HepG2 (cell line): ENCODE measurements around the gene ASAP2. TPM values are rescaled to one million over a fixed set of nuclear protein-coding genes. Genes with fewer than 3 reads are reported as not detected.

Experiments used
- ATAC-seq: fragments of 200-7000 bp; cut with Tn5 transposase; 3 replicates; pipeline ENCODE4 v1.9.1; 2020; ENCODE audit warnings: mild to moderate bottlenecking, moderate library complexity
- BruUV-seq: library from RNA; stranded (reverse); fragments of 400-500 nt; replicated peaks from 2 replicates; lab custom pipeline; 2021; lab: Mats Ljungman, UMichigan
- CTCF ChIA-PET: fragments of 300-600 bp; formaldehyde crosslinking; extraction: SDS; loops from one replicate; lab custom pipeline; 2021; ENCODE audit warnings: low total read pairs, inconsistent platforms, low intra/inter-chr PET ratio; lab: Yijun Ruan, JAX
- POLR2A ChIA-PET: fragments of 350-600 bp; sonication (Branson Sonifier 250); formaldehyde crosslinking; loops from one replicate; lab custom pipeline; 2020; ENCODE audit warnings: antibody characterized with exemption, inconsistent platforms; lab: Yijun Ruan, JAX
- DNase-seq: peaks from one replicate; pipeline ENCODE4 v3.0.0-alpha.2; 2015; ENCODE audit warnings: low spot score
- FAIRE-seq: peaks from 3 replicates; lab custom pipeline; 2011; peaks lifted over from hg19 to GRCh38; lab: Jason Lieb, UNC
- H2AFZ ChIP-seq: one replicate; pipeline ENCODE4 v1.6.1; 2011; ENCODE audit warnings: low read length, inconsistent platforms
- H3K27ac ChIP-seq: fragments of 300-600 bp; 3 replicates; pipeline ENCODE4 v1.8.0; 2011; ENCODE audit warnings: mixed run types, mild to moderate bottlenecking, mixed read lengths, low read length, inconsistent platforms; ENCODE audit not compliant: insufficient read depth; ENCODE audit errors: extremely low read length
- H3K27me3 ChIP-seq, 2 experiments: fragments of 200-600 bp in 1 of 2; 2 replicates in 1 of 2; 3 replicates in 1 of 2; pipeline versions ENCODE4 v1.6.0 to v1.8.0; 2011; ENCODE audit warnings: low read length in 2 of 2, mild to moderate bottlenecking in 2 of 2, moderate library complexity in 2 of 2, inconsistent platforms in 1 of 2; ENCODE audit not compliant: insufficient read depth in 2 of 2, control insufficient read depth in 1 of 2
- H3K36me3 ChIP-seq, 2 experiments: fragments of 200-600 bp in 1 of 2; replicated peaks in 1 of 2; 2 replicates in 1 of 2; 3 replicates in 1 of 2; pipeline versions ENCODE4 v1.5.1 to v1.8.0; 2011; ENCODE audit warnings: low read length in 2 of 2, inconsistent platforms in 1 of 2; ENCODE audit not compliant: insufficient read depth in 2 of 2, control insufficient read depth in 1 of 2
- H3K4me1 ChIP-seq: 2 replicates; pipeline ENCODE4 v1.5.1; 2012; ENCODE audit warnings: low read length, inconsistent platforms; ENCODE audit not compliant: insufficient read depth
- H3K4me2 ChIP-seq: 2 replicates; pipeline ENCODE4 v1.6.0; 2011; ENCODE audit warnings: low read depth, low read length, inconsistent platforms
- H3K4me3 ChIP-seq, 3 experiments: fragments of 200-600 bp in 1 of 3; sonication (generic), shearing (Covaris generic) in 1 of 3; replicated peaks in 1 of 3; 2 replicates each; pipeline ENCODE4 v1.5.1; 2011 to 2016; ENCODE audit warnings: low read length in 3 of 3, inconsistent platforms in 2 of 3, low read depth in 2 of 3, mild to moderate bottlenecking in 2 of 3, control low read depth in 1 of 3, mixed read lengths in 1 of 3; ENCODE audit not compliant: insufficient read depth in 1 of 3
- H3K79me2 ChIP-seq: one replicate; pipeline ENCODE4 v1.6.1; 2011; ENCODE audit warnings: low read length, inconsistent platforms; ENCODE audit not compliant: insufficient read depth
- H3K9ac ChIP-seq: 2 replicates; pipeline ENCODE4 v1.6.0; 2011; ENCODE audit warnings: mild to moderate bottlenecking, low read depth, low read length, inconsistent platforms; ENCODE audit not compliant: insufficient read depth
- H3K9me3 ChIP-seq: 2 replicates; pipeline ENCODE4 v1.5.1; 2012; ENCODE audit warnings: mild to moderate bottlenecking, low read length
- H4K20me1 ChIP-seq: 2 replicates; pipeline ENCODE4 v1.6.0; 2011; ENCODE audit warnings: inconsistent platforms, mild to moderate bottlenecking, low read length, moderate library complexity; ENCODE audit not compliant: insufficient read depth
- IKZF1 ChIP-seq: fragments of 450-650 bp; IDR thresholded peaks from 2 replicates; pipeline ENCODE4 v1.7.1; 2016
- SMAD9 ChIP-seq: sonication (generic); formaldehyde crosslinking; IDR thresholded peaks from 2 replicates; pipeline ENCODE4 v1.5.1; 2020; ENCODE audit warnings: mild to moderate bottlenecking, missing genetic modification reagents
- ZBTB38 ChIP-seq: sonication (generic); formaldehyde crosslinking; IDR thresholded peaks from 2 replicates; pipeline ENCODE4 v1.5.1; 2020; ENCODE audit warnings: mild to moderate bottlenecking, missing genetic modification reagents
- ZNF230 ChIP-seq: sonication (generic); formaldehyde crosslinking; IDR thresholded peaks from 2 replicates; pipeline ENCODE4 v1.4.0; 2020; ENCODE audit warnings: mild to moderate bottlenecking, missing genetic modification reagents
- ZNF260 ChIP-seq: sonication (generic); formaldehyde crosslinking; IDR thresholded peaks from 2 replicates; pipeline ENCODE4 v1.4.0; 2020; ENCODE audit warnings: missing genetic modification reagents, low read depth, mild to moderate bottlenecking, borderline replicate concordance
- ZNF296 ChIP-seq: sonication (generic); formaldehyde crosslinking; conservative IDR thresholded peaks from 2 replicates; pipeline ENCODE4 v1.5.0; 2020; ENCODE audit warnings: mild to moderate bottlenecking, missing genetic modification reagents
- ZNF549 ChIP-seq: sonication (generic); formaldehyde crosslinking; IDR thresholded peaks from 2 replicates; pipeline ENCODE4 v1.5.0; 2020; ENCODE audit warnings: missing genetic modification reagents
- ZNF629 ChIP-seq: sonication (generic); formaldehyde crosslinking; conservative IDR thresholded peaks from 2 replicates; pipeline ENCODE4 v1.5.0; 2020; ENCODE audit warnings: missing genetic modification reagents
- WGBS: methylation state at CpG from one replicate; pipeline ENCODE4 v1.1.6; 2017; ENCODE audit warnings: low lambda C conversion rate; 5-methylcytosine and 5-hydroxymethylcytosine counted together
- in situ Hi-C: cut with HindIII; loops from 2 replicates; pipeline ENCODE4 v1.10.0; 2017; ENCODE audit warnings: low pct_unique_long_range_greater_than_20kb; ENCODE audit not compliant: extremely low pct_ligation_motif_present
- intact Hi-C: fragments of 100-400 bp; cut with micrococcal nuclease; formaldehyde crosslinking; loops from one replicate; pipeline ENCODE4 v1.10.0; 2022; ENCODE audit not compliant: unreplicated experiment
- polyA plus RNA-seq, 8 experiments: library from polyadenylated mRNA; depleted of rRNA in 3 of 8; stranded (reverse) in 7 of 8; unstranded in 1 of 8; fragments of >200 nt; fragmentation: Illumina TruSeq in 4 of 8; extraction: Trizol in 4 of 8; gene quantifications; 2 replicates each; pipeline versions ENCODE4 v1.2.1 to v1.2.3, GENCODE V29; 2011 to 2016; ENCODE audit warnings: low read depth in 4 of 8, missing spikeins in 1 of 8, mixed read lengths in 1 of 8; ENCODE audit not compliant: insufficient read depth in 1 of 8
- total RNA-seq, 5 experiments: library from RNA; depleted of rRNA; stranded (reverse); fragments of >200 nt; fragmentation: Illumina TruSeq; extraction: Trizol; gene quantifications; 2 replicates each; pipeline ENCODE4 v1.2.3, GENCODE V29; 2016; ENCODE audit warnings: low read depth in 1 of 5
- TF ChIP-seq, protein P1 (sequence below): sonication (generic); formaldehyde crosslinking; IDR thresholded peaks from 2 replicates; pipeline ENCODE4 v1.4.0; 2020; ENCODE audit warnings: missing genetic modification reagents
- TF ChIP-seq, protein P2 (sequence below): IDR thresholded peaks from 2 replicates; pipeline ENCODE4 v1.6.1; 2016; ENCODE audit warnings: mild to moderate bottlenecking, missing biosample characterization, missing genetic modification reagents

ASAP2 gene
- total and polyA plus RNA-seq, 2 of the 13 experiments (the other 11 are each of a cell fraction or from before 2014, with no cell fraction given), result 7.3 to 22.3 TPM

DNA sequence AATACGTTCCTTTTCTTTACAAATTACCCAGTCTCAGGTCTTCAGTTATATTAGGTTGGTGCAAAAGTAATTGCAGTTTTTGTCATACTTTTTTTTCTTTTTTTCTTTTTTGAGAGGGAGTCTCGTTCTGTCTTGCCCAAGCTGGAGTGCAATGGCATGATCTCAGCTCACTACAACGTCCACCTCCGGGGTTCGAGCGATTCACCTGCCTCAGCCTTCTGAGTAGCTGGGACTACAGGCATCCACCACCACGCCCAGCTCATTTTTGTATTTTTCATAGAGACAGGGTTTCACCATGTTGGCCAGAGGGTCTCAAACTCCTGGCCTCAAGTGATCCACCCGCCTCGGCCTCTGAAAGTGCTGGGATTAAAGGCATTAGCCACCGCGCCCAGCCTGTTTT lies 43.8 kb upstream of the ASAP2 start (continued):
- TF ChIP-seq, protein P1, sequence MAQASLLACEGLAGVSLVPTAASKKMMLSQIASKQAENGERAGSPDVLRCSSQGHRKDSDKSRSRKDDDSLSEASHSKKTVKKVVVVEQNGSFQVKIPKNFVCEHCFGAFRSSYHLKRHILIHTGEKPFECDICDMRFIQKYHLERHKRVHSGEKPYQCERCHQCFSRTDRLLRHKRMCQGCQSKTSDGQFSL (CRISPR knock-in tag), result no peak

DNA sequence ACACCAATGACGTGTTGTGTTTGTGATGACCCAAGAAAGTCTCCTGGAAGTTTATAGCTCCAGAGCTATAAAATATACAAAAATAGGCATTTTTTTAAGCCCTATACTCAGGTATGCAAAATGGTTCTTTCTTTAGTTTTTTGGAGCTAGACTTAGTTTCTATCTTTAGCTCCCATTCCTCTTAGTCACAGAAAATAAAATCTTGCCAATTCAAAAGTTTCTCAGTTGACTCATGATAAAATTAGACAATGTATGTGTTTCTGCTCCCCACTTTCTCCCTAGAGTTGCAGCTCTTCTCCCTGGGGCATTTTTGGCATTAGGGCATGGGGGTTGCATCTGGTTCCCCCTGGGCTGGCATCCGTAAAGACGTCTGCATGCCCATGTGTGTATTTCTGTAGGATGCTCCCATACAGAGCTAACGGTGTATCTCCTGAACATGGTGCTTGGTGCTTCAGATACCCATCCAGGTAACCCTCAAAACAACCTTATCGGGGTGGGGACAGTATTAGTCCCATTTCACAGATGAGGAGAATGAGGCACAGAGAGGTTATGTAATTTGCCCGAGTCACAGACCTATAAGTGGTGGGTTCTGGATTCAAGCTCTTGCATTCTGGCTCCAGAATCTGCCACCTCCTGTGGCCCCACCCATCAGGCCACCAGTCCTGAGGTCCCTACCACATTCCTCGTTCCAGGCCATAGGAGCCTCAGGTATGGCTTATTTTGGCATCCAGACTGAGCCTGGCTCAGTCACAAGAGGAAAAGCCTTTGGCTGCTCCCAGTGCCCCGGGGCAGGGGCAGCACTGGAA lies 43.1 kb upstream of the ASAP2 start:
- Histone ChIP-seq H3K4me1 (peaks cover 37% of the 10 kb centered on the region), H2AFZ (no peak overlapping the region), H3K4me2 (no peak overlapping the region), H3K27ac (no peak overlapping the region), H3K9ac (no peak overlapping the region), H4K20me1 (no peaks in the 10 kb centered on the region), H3K27me3 (0 out of 5 replicates have a peak, but pooled peaks cover 0 to 5% of the 10 kb centered on the region in 2 experiments), H3K36me3 (no peaks in the 10 kb centered on the region), H3K9me3 (no peaks in the 10 kb centered on the region), H3K4me3 (no peak overlapping the region), H3K79me2 (no peaks in the 10 kb centered on the region)
- DNase-seq (no peak), ATAC-seq (no peak), FAIRE-seq (no peak)
- in situ Hi-C loops, result no loop called here
- intact Hi-C loops, result no loop called here
- ChIA-PET POLR2A (interaction anchor here (1.6 kb wide), 1 partner anchor 44 kb away, joined by 3 read pairs; no protein-coding TSS in a partner anchor), CTCF (no interaction called here)
- TF ChIP-seq ZNF296 (CRISPR knock-in tag) (no peak), ZBTB38 (CRISPR knock-in tag) (no peak), ZNF629 (CRISPR knock-in tag) (peak; percentile 84), ZNF230 (CRISPR knock-in tag) (no peak), ZNF260 (CRISPR knock-in tag) (no peak), IKZF1 (no peak), ZNF549 (no peak), SMAD9 (CRISPR knock-in tag) (no peak)
- TF ChIP-seq, protein P2, sequence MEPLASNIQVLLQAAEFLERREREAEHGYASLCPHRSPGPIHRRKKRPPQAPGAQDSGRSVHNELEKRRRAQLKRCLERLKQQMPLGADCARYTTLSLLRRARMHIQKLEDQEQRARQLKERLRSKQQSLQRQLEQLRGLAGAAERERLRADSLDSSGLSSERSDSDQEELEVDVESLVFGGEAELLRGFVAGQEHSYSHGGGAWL (CRISPR knock-in tag), result no peak
- BruUV-seq, result no TSS peak
- 58% methylated on average over 7 of the region's 8 CpGs for WGBS
